Measurements from ENCODE around the gene ECI1.
"Not testable (repeated sequence)": the region's sequence is repeated elsewhere in the genome, so short reads cannot be mapped to it uniquely, and the experiment has no call there.

- not testable (repeated sequence) for TF ChIP-seq POLR2A, CTCF (IDR thresholded peaks at IDR 0.05)
Measured at GRCh38 chr16:2240331-2240730, 11.1 kb downstream of the ECI1 start.
